Neuronal stem cell (in vitro differentiated cells): Measurements from ENCODE around the gene CACNB2.

Experiments used
- DNase-seq: peaks from one replicate; pipeline ENCODE4 v3.0.0-alpha.2; 2013; ENCODE audit warnings: low spot score
- H2AFZ ChIP-seq: one replicate; pipeline ENCODE4 v1.6.1; 2013; ENCODE audit warnings: mild to moderate bottlenecking, low read length, inconsistent platforms
- H2AK5ac ChIP-seq: 2 replicates; pipeline ENCODE4 v1.6.1; 2013; ENCODE audit warnings: low read depth, mild to moderate bottlenecking, inconsistent platforms, low read length, moderate library complexity, mixed read lengths
- H2BK120ac ChIP-seq: 2 replicates; pipeline ENCODE4 v1.6.1; 2013; ENCODE audit warnings: low read depth, mild to moderate bottlenecking, inconsistent platforms, low read length, moderate library complexity, mixed read lengths
- H2BK12ac ChIP-seq: one replicate; pipeline ENCODE4 v1.6.1; 2013; ENCODE audit warnings: low read length, inconsistent platforms
- H2BK15ac ChIP-seq: 2 replicates; pipeline ENCODE4 v1.6.1; 2013; ENCODE audit warnings: mild to moderate bottlenecking, low read length, inconsistent platforms, mixed read lengths
- H2BK5ac ChIP-seq: one replicate; pipeline ENCODE4 v1.6.1; 2013; ENCODE audit warnings: inconsistent platforms, mild to moderate bottlenecking, low read length, moderate library complexity
- H3K14ac ChIP-seq: one replicate; pipeline ENCODE4 v1.6.1; 2013; ENCODE audit warnings: low read length, inconsistent platforms
- H3K18ac ChIP-seq: 2 replicates; pipeline ENCODE4 v1.6.1; 2013; ENCODE audit warnings: low read length, inconsistent platforms
- H3K23ac ChIP-seq: 2 replicates; pipeline ENCODE4 v1.6.1; 2013; ENCODE audit warnings: low read depth, mild to moderate bottlenecking, mixed read lengths, low read length, inconsistent platforms; ENCODE audit not compliant: poor library complexity
- H3K27ac ChIP-seq: replicated peaks from 3 replicates; pipeline ENCODE4 v1.5.1; 2013; ENCODE audit warnings: low read length, inconsistent platforms
- H3K27me3 ChIP-seq, 3 experiments: 2 replicates each; pipeline ENCODE4 v1.6.1; 2013; ENCODE audit warnings: low read length in 3 of 3, mild to moderate bottlenecking in 2 of 3, inconsistent platforms in 1 of 3, low read depth in 1 of 3, mixed read lengths in 1 of 3, moderate library complexity in 1 of 3; ENCODE audit not compliant: control insufficient read depth in 3 of 3, insufficient read depth in 3 of 3
- H3K36me3 ChIP-seq, 2 donors: replicated peaks in 1 of 2; 2 replicates each; pipeline ENCODE4 v1.6.1; 2013; ENCODE audit warnings: low read length in 2 of 2; ENCODE audit not compliant: control insufficient read depth in 2 of 2, insufficient read depth in 2 of 2
- H3K4ac ChIP-seq: 2 replicates; pipeline ENCODE4 v1.6.1; 2013; ENCODE audit warnings: inconsistent platforms, mild to moderate bottlenecking, low read length, moderate library complexity
- H3K4me1 ChIP-seq, 2 donors: 1 replicate in 1 of 2; 2 replicates in 1 of 2; pipeline ENCODE4 v1.6.1; 2013; ENCODE audit warnings: low read length in 2 of 2, low read depth in 1 of 2; ENCODE audit not compliant: control insufficient read depth in 2 of 2, insufficient read depth in 1 of 2
- H3K4me2 ChIP-seq: one replicate; pipeline ENCODE4 v1.6.1; 2013; ENCODE audit warnings: mild to moderate bottlenecking, low read length, inconsistent platforms; ENCODE audit not compliant: insufficient read depth, poor library complexity, severe bottlenecking
- H3K4me3 ChIP-seq, 2 donors: 2 replicates each; pipeline ENCODE4 v1.5.1; 2013; ENCODE audit warnings: low read length in 2 of 2, mild to moderate bottlenecking in 2 of 2, inconsistent platforms in 1 of 2, moderate library complexity in 1 of 2
- H3K79me1 ChIP-seq: one replicate; pipeline ENCODE4 v1.6.1; 2013; ENCODE audit warnings: low read depth, mild to moderate bottlenecking, inconsistent platforms, low read length, moderate library complexity
- H3K9ac ChIP-seq: one replicate; pipeline ENCODE4 v1.6.1; 2013; ENCODE audit warnings: mild to moderate bottlenecking, low read depth, low read length, inconsistent platforms; ENCODE audit not compliant: poor library complexity
- H3K9me3 ChIP-seq, 2 donors: replicated peaks in 1 of 2; 2 replicates each; pipeline versions ENCODE3 to v1.6.1; 2013; ENCODE audit warnings: low read length in 2 of 2, mild to moderate bottlenecking in 2 of 2, inconsistent platforms in 1 of 2, low read depth in 1 of 2, mixed read lengths in 1 of 2, moderate library complexity in 1 of 2; ENCODE audit not compliant: control insufficient read depth in 2 of 2, insufficient read depth in 1 of 2
- H4K8ac ChIP-seq: one replicate; pipeline ENCODE4 v1.6.1; 2013; ENCODE audit warnings: low read depth, mild to moderate bottlenecking, inconsistent platforms, low read length, moderate library complexity
- H4K91ac ChIP-seq: one replicate; pipeline ENCODE4 v1.6.1; 2013; ENCODE audit warnings: low read length, low read depth, mild to moderate bottlenecking, inconsistent platforms; ENCODE audit not compliant: poor library complexity
- WGBS, 2 donors: extraction: QIAGEN DNeasy Blood & Tissue Kit; methylation state at CpG; one replicate each; pipeline ENCODE4 v1.1.7; 2013; ENCODE audit warnings: missing lambda C conversion rate in 2 of 2, mixed read lengths in 1 of 2; ENCODE audit not compliant: insufficient read length in 2 of 2, insufficient replicate concordance in 1 of 2; ENCODE audit errors: extremely low coverage in 2 of 2; 5-methylcytosine and 5-hydroxymethylcytosine counted together

Gene CACNB2

GRCh38 chr10:18202680-18203460 lies 62.6 kb downstream of the CACNB2 start:
- Histone ChIP-seq H3K27me3 (no peaks in the 10 kb centered on the region), H4K91ac (no peak overlapping the region), H3K36me3 (no peaks in the 10 kb centered on the region), H2BK15ac (no peak overlapping the region), H3K9me3 (peaks cover 0 to 2% of the 10 kb centered on the region in 2 donors), H2BK5ac (no peak overlapping the region), H2BK12ac (no peak overlapping the region), H2AFZ (no peak overlapping the region), H3K23ac (no peak overlapping the region), H3K9ac (no peak overlapping the region), H3K4me3 (no peak overlapping the region), H3K79me1 (no peaks in the 10 kb centered on the region), H4K8ac (no peak overlapping the region), H2BK120ac (no peak overlapping the region), H2AK5ac (no peak overlapping the region), H3K18ac (no peak overlapping the region), H3K4me2 (no peak overlapping the region), H3K4me1 (no peaks in the 10 kb centered on the region), H3K4ac (no peak overlapping the region), H3K27ac (no peak overlapping the region), H3K14ac (no peak overlapping the region)
- no CpG with 5 or more reads among the region's 6 CpGs for WGBS, 2 donors
- DNase-seq: no peak

- no peak overlapping the region for H2AK5ac ChIP-seq
- no peak overlapping the region for H2BK120ac ChIP-seq
- no peak overlapping the region for H3K18ac ChIP-seq
- no peak overlapping the region for H3K14ac ChIP-seq
- H3K4me3 ChIP-seq: no peak overlapping the region
- no peak overlapping the region for H4K91ac ChIP-seq
- peaks cover 0 to 2% of the 10 kb centered on the region in 2 donors for H3K9me3 ChIP-seq
- H3K36me3 ChIP-seq: no peaks in the 10 kb centered on the region
- H3K4ac ChIP-seq: no peak overlapping the region
- DNase-seq: no peak
- H3K79me1 ChIP-seq: no peaks in the 10 kb centered on the region
- no peaks in the 10 kb centered on the region for H3K27me3 ChIP-seq
- no peak overlapping the region for H3K23ac ChIP-seq
- H2BK12ac ChIP-seq: no peak overlapping the region
- no peak overlapping the region for H3K9ac ChIP-seq
- no peak overlapping the region for H2AFZ ChIP-seq
- H2BK5ac ChIP-seq: no peak overlapping the region
- no peak overlapping the region for H3K27ac ChIP-seq
- no peak overlapping the region for H4K8ac ChIP-seq
- no peak overlapping the region for H2BK15ac ChIP-seq
- H3K4me2 ChIP-seq: no peak overlapping the region
- H3K4me1 ChIP-seq: no peaks in the 10 kb centered on the region
- WGBS, 2 donors: no CpG with 5 or more reads among the region's 6 CpGs
Observed at GRCh38 chr10:18203471-18203870, 63.2 kb downstream of the CACNB2 start.

GRCh38 chr10:18204039-18204835 lies 64.0 kb downstream of the CACNB2 start:
- H3K9me3 ChIP-seq: peaks cover 0 to 2% of the 10 kb centered on the region in 2 donors
- H3K4me1 ChIP-seq: no peaks in the 10 kb centered on the region
- H3K23ac ChIP-seq: no peak overlapping the region
- H3K14ac ChIP-seq: no peak overlapping the region
- no peak overlapping the region for H2BK15ac ChIP-seq
- no peak overlapping the region for H3K4ac ChIP-seq
- no peak overlapping the region for H4K91ac ChIP-seq
- no peak for DNase-seq
- no CpG with 5 or more reads among the region's 6 CpGs for WGBS, 2 donors
- H3K36me3 ChIP-seq: no peaks in the 10 kb centered on the region
- no peak overlapping the region for H2BK12ac ChIP-seq
- no peak overlapping the region for H2BK5ac ChIP-seq
- no peak overlapping the region for H3K4me3 ChIP-seq
- H3K27me3 ChIP-seq: no peaks in the 10 kb centered on the region
- H4K8ac ChIP-seq: no peak overlapping the region
- no peak overlapping the region for H3K4me2 ChIP-seq
- H3K9ac ChIP-seq: no peak overlapping the region
- no peak overlapping the region for H2BK120ac ChIP-seq
- H3K79me1 ChIP-seq: no peaks in the 10 kb centered on the region
- H3K18ac ChIP-seq: no peak overlapping the region
- no peak overlapping the region for H2AK5ac ChIP-seq
- H3K27ac ChIP-seq: no peak overlapping the region
- H2AFZ ChIP-seq: no peak overlapping the region

- H2BK15ac ChIP-seq: no peak overlapping the region
- no peak overlapping the region for H2BK5ac ChIP-seq
- no peak overlapping the region for H3K14ac ChIP-seq
- H3K23ac ChIP-seq: no peak overlapping the region
- H3K4ac ChIP-seq: no peak overlapping the region
- no peaks in the 10 kb centered on the region for H3K79me1 ChIP-seq
- H3K9me3 ChIP-seq: peaks cover 0 to 2% of the 10 kb centered on the region in 2 donors
- no peaks in the 10 kb centered on the region for H3K27me3 ChIP-seq
- H2AFZ ChIP-seq: no peak overlapping the region
- no peak overlapping the region for H2BK12ac ChIP-seq
- H3K4me1 ChIP-seq: no peaks in the 10 kb centered on the region
- no peak overlapping the region for H4K8ac ChIP-seq
- no CpG with 5 or more reads among the region's 5 CpGs for WGBS, 2 donors
- H3K36me3 ChIP-seq: no peaks in the 10 kb centered on the region
- H3K4me3 ChIP-seq: no peak overlapping the region
- H3K27ac ChIP-seq: no peak overlapping the region
- no peak overlapping the region for H4K91ac ChIP-seq
- no peak overlapping the region for H2AK5ac ChIP-seq
- no peak overlapping the region for H3K4me2 ChIP-seq
- no peak for DNase-seq
- H3K18ac ChIP-seq: no peak overlapping the region
- H3K9ac ChIP-seq: no peak overlapping the region
- H2BK120ac ChIP-seq: no peak overlapping the region
Observed at GRCh38 chr10:18205098-18205834, 65.0 kb downstream of the CACNB2 start.
